Sigmoid colon (tissue), 7 donors: ENCODE measurements around the gene RGR. TPM values are rescaled to one million over a fixed set of nuclear protein-coding genes. Genes with fewer than 3 reads are reported as not detected.

ENCODE experiments used
- DNase-seq: peaks from one replicate; pipeline ENCODE4 v3.0.0-alpha.2; 2019
- H3K27ac ChIP-seq, 4 donors: fragments of 200-600 bp; sonication (generic); one replicate each; pipeline ENCODE4 v1.5.1; 2016 to 2019; ENCODE audit warnings: mild to moderate bottlenecking in 1 of 4
- H3K27me3 ChIP-seq, 3 donors: fragments of 200-600 bp; sonication (generic); one replicate each; pipeline ENCODE4 v1.5.1; 2019; ENCODE audit warnings: mild to moderate bottlenecking in 1 of 3
- H3K36me3 ChIP-seq, 4 donors: fragments of 200-600 bp; sonication (generic); one replicate each; pipeline ENCODE4 v1.5.1; 2016 to 2019
- H3K4me1 ChIP-seq, 4 donors: fragments of 200-600 bp; sonication (generic); one replicate each; pipeline ENCODE4 v1.5.1; 2017 to 2019
- H3K4me3 ChIP-seq, 4 donors: fragments of 200-600 bp; sonication (generic); one replicate each; pipeline ENCODE4 v1.5.1; 2017 to 2019; ENCODE audit warnings: mild to moderate bottlenecking in 2 of 4, moderate library complexity in 1 of 4
- H3K9me3 ChIP-seq, 4 donors: fragments of 200-600 bp in 3 of 4; sonication (generic) in 3 of 4; one replicate each; pipeline versions ENCODE4 v1.5.1 to v1.6.1; 2013 to 2019
- EP300 ChIP-seq, 4 donors: sonication (generic); formaldehyde crosslinking; IDR thresholded peaks; one replicate each; pipeline ENCODE4 v1.6.1; 2017; ENCODE audit warnings: antibody characterized with exemption in 4 of 4
- POLR2A ChIP-seq, 2 donors: fragments of 450-650 bp; IDR thresholded peaks; one replicate each; pipeline ENCODE4 v1.6.1; 2016; ENCODE audit warnings: antibody characterized with exemption in 2 of 2, mild to moderate bottlenecking in 2 of 2, moderate library complexity in 2 of 2
- POLR2AphosphoS5 ChIP-seq, 4 donors: sonication (generic); formaldehyde crosslinking; IDR thresholded peaks; one replicate each; pipeline ENCODE4 v1.6.1; 2017; ENCODE audit warnings: antibody characterized with exemption in 4 of 4
- WGBS, 2 donors: extraction: QIAGEN DNeasy Blood & Tissue Kit; methylation state at CpG; one replicate each; pipeline ENCODE4 v1.1.7; 2013; 5-methylcytosine and 5-hydroxymethylcytosine counted together
- intact Hi-C: fragments of 100-400 bp; cut with DNase I; formaldehyde crosslinking; loops from one replicate; pipeline ENCODE4 v1.15.1; 2023
- polyA plus RNA-seq, 3 donors: library from polyadenylated mRNA; stranded (reverse); fragments of 200-250 nt; gene quantifications; one replicate each; pipeline ENCODE4 v1.2.3, GENCODE V29; 2013
- total RNA-seq, 4 donors: library from RNA; depleted of rRNA; stranded (reverse); fragments of >200 nt; gene quantifications; one replicate each; pipeline ENCODE4 v1.1.0, GENCODE V29; 2016
- TF ChIP-seq, protein P1 (sequence below), 4 experiments: fragments of 450-650 bp in 3 of 4; fragments of 200-600 bp in 1 of 4; IDR thresholded peaks; one replicate each; pipeline ENCODE4 v1.5.1; 2016 to 2019; ENCODE audit warnings: antibody characterized with exemption in 4 of 4, mild to moderate bottlenecking in 3 of 4, moderate library complexity in 2 of 4
- donor health status: healthy with polysubstance abuse.
- donor health status: Bipolar disorder and iron deficiency.
- donor health status: healthy.

The RGR gene
- total and polyA plus RNA-seq, 7 donors, result 0.82 to 3.6 (median 1.4) TPM; not detected in 4

DNA sequence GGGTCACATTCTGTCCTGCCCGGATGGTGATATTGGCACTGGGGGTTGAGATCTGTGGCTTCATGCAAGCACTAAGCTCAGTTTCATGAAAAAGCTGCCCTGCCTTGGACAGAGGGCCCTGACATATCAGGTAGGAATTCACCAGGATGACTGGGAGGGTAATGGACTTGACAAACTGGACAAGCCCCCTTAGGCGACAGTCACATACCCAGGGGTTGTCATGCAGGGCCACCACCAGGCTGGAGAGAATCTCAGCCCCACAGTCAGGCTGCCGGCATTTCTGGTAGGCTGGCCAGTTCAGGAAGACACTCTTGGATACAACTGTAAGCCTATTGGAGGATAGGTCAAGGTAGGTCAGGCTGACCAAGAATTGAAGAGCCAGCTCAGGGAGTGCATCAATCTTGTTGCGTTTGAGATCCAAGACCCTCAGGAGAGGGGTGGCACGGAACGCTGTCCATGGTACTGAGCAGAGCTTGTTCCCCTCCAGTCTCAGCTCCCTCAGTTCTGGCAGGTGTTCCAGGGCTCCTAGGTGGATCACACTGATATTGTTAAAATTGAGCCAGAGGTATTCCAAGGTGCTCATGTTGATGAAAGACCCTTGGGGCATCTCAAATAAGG lies 20.3 kb upstream of the RGR start:
- Histone ChIP-seq H3K27ac (no peak overlapping the region), H3K9me3 (no peaks in the 10 kb centered on the region), H3K4me1 (no peaks in the 10 kb centered on the region), H3K27me3 (peaks cover 0 to 5% (median 0%) of the 10 kb centered on the region in 3 donors), H3K4me3 (no peak overlapping the region), H3K36me3 (no peaks in the 10 kb centered on the region)
- 53 to 54% methylated on average over 6 of the region's 6 CpGs for WGBS, 2 donors
- no peak for DNase-seq
- intact Hi-C loops, result no loop called here
- TF ChIP-seq POLR2A (IDR thresholded peaks at IDR 0.05) (no peak), POLR2AphosphoS5 (IDR thresholded peaks at IDR 0.05) (no peak)

DNA sequence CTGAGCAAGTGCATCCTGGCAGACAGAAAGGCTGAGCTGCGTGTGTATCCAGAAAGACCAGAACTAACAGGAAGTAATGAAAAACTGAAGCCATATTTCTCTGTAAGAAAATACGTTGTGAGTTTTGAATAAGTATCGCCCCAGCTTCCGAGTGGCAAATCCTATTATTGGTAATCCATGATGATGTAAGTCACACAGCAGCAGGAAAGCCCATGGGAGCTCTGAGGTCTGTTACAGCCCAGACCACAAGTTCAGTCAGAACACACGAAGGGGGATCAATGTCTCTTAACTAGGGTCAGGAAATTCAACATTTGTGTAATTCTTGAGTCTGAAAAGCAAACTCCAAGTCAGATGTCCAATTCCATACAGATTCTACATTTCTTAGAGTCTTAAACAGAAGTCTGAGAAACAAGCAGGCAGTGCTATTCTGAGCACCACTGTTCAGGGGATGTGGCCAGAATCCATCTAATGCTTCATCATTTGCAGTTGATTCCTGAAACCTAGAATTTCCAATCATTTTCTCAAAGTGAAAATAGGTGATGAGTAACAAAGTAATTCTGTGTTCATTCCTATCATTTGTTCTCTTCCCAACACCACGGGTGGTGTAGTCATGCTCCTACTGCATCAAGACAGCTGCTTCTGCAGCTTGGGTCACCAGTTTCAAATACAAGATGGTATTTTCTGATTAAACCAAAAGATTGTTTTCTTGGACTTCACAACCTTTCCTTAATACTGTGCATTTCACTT lies 19.3 kb upstream of the RGR start, which contains the start of gene LRIT2:
LRIT2 (minus strand) TSS at position 118 of the 747 bp plus-strand sequence; CDS start at position 94, 24 bp downstream.
- DNase-seq, result no peak
- intact Hi-C loops, result no loop called here
- WGBS, 2 donors, result 63 to 65% methylated on average over 6 of the region's 6 CpGs
- TF ChIP-seq POLR2A (IDR thresholded peaks at IDR 0.05), result no peak
- Histone ChIP-seq H3K4me3 (no peak within 1 kb of the TSS), H3K36me3 (no peaks in the 10 kb centered on the region), H3K4me1 (no peaks in the 10 kb centered on the region), H3K9me3 (no peaks in the 10 kb centered on the region), H3K27me3 (peaks cover 0 to 5% (median 0%) of the 10 kb centered on the region in 3 donors), H3K27ac (no peak within 1 kb of the TSS)

DNA sequence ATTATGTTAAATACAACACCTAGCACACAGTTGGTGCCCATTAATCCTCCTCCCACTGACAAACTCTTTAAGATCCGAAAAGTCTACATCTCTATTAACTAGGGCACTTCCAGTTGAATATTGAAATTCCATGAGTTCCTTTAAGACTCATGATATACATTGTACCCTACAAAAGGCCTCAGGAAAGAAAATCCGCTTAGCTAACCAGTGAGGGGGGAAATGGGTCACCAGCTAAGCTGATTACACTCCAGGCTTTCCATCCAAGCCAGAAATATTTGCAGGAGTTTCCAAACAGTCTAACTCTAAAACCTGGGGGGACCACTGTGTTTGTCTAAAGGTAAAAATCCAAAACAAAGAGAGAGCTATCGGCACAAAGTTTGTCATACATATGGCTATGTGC lies 18.2 kb upstream of the RGR start:
- Histone ChIP-seq H3K36me3 (no peaks in the 10 kb centered on the region), H3K27ac (no peak overlapping the region), H3K27me3 (peaks cover 0 to 5% (median 0%) of the 10 kb centered on the region in 3 donors), H3K9me3 (no peaks in the 10 kb centered on the region), H3K4me3 (no peak overlapping the region), H3K4me1 (no peaks in the 10 kb centered on the region)
- intact Hi-C loops, result no loop called here
- WGBS, 2 donors, result 83 to 88% methylated on average over 3 of the region's 3 CpGs
- no peak for DNase-seq
- no peak for TF ChIP-seq POLR2A (IDR thresholded peaks at IDR 0.05)
- TF ChIP-seq POLR2AphosphoS5 (IDR thresholded peaks at IDR 0.05), result no peak
- no peak for TF ChIP-seq EP300 (IDR thresholded peaks at IDR 0.05)
- TF ChIP-seq, protein P1, sequence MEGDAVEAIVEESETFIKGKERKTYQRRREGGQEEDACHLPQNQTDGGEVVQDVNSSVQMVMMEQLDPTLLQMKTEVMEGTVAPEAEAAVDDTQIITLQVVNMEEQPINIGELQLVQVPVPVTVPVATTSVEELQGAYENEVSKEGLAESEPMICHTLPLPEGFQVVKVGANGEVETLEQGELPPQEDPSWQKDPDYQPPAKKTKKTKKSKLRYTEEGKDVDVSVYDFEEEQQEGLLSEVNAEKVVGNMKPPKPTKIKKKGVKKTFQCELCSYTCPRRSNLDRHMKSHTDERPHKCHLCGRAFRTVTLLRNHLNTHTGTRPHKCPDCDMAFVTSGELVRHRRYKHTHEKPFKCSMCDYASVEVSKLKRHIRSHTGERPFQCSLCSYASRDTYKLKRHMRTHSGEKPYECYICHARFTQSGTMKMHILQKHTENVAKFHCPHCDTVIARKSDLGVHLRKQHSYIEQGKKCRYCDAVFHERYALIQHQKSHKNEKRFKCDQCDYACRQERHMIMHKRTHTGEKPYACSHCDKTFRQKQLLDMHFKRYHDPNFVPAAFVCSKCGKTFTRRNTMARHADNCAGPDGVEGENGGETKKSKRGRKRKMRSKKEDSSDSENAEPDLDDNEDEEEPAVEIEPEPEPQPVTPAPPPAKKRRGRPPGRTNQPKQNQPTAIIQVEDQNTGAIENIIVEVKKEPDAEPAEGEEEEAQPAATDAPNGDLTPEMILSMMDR (IDR thresholded peaks at IDR 0.05), result no peak

DNA sequence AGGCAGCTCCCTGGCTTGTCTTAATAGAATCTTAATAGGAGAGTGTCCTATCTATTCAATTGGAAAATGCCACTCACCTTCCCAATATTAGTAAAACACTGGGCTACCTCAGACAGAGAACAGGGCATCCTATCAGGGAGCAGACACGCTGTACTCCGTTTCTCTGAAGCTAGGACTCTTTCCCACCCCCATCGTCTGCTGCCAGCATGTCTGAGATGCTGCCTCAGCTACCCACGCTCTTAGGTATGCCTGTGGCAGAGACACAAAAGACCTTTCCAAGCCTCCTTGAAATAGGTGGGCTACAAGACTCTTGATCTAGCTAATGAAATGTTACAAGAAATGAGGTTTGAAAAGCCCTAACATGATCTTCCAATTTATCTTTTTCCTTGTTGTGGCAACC lies 17.0 kb upstream of the RGR start:
- intact Hi-C loops, result no loop called here
- H3K9me3 ChIP-seq, result no peaks in the 10 kb centered on the region
- no peaks in the 10 kb centered on the region for H3K4me1 ChIP-seq
- no peaks in the 10 kb centered on the region for H3K36me3 ChIP-seq
- no peak overlapping the region for H3K4me3 ChIP-seq
- WGBS, 2 donors, result 79 to 90% methylated on average over 4 of the region's 4 CpGs
- TF ChIP-seq, protein P1 (IDR thresholded peaks at IDR 0.05), result no peak
- no peak for TF ChIP-seq POLR2A (IDR thresholded peaks at IDR 0.05)
- TF ChIP-seq EP300 (IDR thresholded peaks at IDR 0.05), result no peak
- TF ChIP-seq POLR2AphosphoS5 (IDR thresholded peaks at IDR 0.05), result no peak
- no peak overlapping the region for H3K27ac ChIP-seq
- DNase-seq, result no peak
- no peaks in the 10 kb centered on the region for H3K27me3 ChIP-seq

DNA sequence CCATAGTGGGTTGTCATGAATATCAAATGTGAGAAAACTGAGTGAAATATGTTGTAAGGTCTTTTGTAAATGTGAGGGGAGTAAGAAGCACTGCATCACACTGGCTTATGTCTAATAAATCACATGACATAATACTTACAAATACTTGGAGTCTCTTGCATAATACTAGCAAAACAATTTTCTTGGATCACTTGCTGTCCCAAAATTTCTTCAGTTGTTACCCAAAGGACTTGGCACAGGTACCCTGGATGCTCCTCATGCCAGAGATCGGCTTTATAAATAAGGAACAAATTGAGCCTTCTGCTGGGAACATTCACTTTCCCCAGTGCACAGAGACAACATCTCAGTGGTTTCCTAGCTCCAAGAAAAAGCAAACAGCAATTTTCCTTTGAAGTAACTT lies 14.5 kb upstream of the RGR start:
- WGBS, 2 donors, result 84 to 91% methylated on average over 1 of the region's 1 CpG
- H3K4me3 ChIP-seq, result no peak overlapping the region
- H3K36me3 ChIP-seq, result no peaks in the 10 kb centered on the region
- H3K9me3 ChIP-seq, result no peaks in the 10 kb centered on the region
- intact Hi-C loops, result no loop called here
- no peaks in the 10 kb centered on the region for H3K4me1 ChIP-seq
- H3K27me3 ChIP-seq, result no peaks in the 10 kb centered on the region
- TF ChIP-seq, protein P1 (IDR thresholded peaks at IDR 0.05), result no peak
- TF ChIP-seq POLR2A (IDR thresholded peaks at IDR 0.05) (no peak), EP300 (IDR thresholded peaks at IDR 0.05) (no peak), POLR2AphosphoS5 (IDR thresholded peaks at IDR 0.05) (no peak)
- no peak overlapping the region for H3K27ac ChIP-seq
- peak; percentile 72 for DNase-seq
